GDM1 (cell line): ENCODE measurements around the gene ALPP.
"Not testable (repeated sequence)": the region's sequence is repeated elsewhere in the genome, so short reads cannot be mapped to it uniquely, and the experiment has no call there.

ENCODE experiments used
- DNase-seq: peaks from one replicate; lab custom pipeline; 2025; lab: John Stamatoyannopoulos, UW

Gene ALPP

GRCh38 chr2:232406556-232407310 is 28.2 kb downstream of the ALPP start, which contains the start of gene ALPG:
ALPG (plus strand) TSS chr2:232406844; CDS start chr2:232406895, 51 bp downstream.
- no peak for DNase-seq

- DNase-seq = not testable (repeated sequence)
These were observed 29.0 kb downstream of the ALPP start for GRCh38 chr2:232407428-232408150.

DNA sequence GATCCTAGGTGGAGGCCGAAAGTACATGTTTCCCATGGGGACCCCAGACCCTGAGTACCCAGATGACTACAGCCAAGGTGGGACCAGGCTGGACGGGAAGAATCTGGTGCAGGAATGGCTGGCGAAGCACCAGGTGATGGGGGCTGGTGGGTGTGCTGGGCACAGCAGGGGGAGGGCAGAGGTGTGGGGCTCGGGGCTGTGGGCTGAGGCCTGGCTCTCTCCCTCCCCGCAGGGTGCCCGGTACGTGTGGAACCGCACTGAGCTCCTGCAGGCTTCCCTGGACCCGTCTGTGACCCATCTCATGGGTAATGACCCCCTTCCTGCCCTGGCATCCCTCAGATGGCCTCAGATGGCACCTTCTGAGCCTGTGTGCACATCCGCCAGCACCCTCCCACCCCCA is 29.7 kb downstream of the ALPP start:
- not testable (repeated sequence) for DNase-seq

DNA sequence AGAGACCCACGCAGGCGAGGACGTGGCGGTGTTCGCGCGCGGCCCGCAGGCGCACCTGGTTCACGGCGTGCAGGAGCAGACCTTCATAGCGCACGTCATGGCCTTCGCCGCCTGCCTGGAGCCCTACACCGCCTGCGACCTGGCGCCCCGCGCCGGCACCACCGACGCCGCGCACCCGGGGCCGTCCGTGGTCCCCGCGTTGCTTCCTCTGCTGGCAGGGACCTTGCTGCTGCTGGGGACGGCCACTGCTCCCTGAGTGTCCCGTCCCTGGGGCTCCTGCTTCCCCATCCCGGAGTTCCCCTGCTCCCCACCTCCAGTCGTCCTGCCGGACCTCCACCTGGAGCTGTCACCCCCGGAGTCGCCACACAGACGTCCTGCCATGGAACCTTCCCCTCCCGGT is 31.1 kb downstream of the ALPP start:
- not testable (repeated sequence) for DNase-seq

DNA sequence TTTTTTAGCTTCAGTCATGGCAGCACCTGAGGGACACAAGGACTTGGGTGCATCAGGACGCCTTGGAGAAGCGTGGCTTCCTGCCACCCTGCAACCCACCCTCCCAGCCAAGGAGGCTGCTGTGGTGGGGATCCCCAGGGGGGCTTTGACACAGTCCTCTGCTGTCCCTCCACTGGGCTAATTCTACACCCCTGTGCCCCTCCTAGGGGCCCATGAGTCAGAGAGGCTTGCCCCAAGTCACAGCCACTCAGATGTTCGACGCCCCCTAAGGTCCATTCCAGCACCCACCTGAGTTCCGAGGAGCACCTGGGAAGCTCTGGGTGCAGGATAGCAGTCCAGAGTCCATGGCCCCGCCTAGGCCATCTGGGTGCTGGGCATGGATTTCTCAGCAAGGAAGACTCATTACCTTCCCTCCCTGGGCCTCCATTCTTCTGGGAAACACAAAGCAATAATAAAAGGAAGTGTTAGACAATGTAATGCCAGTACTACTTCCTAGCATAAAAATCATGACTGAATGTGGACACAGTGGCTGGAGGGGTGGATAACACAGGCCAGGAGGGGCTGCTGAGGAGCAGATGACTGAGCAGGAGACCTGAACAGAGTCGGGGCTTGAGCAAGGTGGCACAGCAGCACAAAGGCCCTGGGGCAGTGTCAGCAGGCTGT is 31.8 kb downstream of the ALPP start:
- DNase-seq = no peak

GRCh38 chr2:232411901-232412629 is 33.5 kb downstream of the ALPP start:
- DNase-seq = no peak

GRCh38 chr2:232412986-232413385 is 34.4 kb downstream of the ALPP start:
- no peak for DNase-seq

- DNase-seq = no peak
These were observed 36.7 kb downstream of the ALPP start for GRCh38 chr2:232415138-232415690.

DNA sequence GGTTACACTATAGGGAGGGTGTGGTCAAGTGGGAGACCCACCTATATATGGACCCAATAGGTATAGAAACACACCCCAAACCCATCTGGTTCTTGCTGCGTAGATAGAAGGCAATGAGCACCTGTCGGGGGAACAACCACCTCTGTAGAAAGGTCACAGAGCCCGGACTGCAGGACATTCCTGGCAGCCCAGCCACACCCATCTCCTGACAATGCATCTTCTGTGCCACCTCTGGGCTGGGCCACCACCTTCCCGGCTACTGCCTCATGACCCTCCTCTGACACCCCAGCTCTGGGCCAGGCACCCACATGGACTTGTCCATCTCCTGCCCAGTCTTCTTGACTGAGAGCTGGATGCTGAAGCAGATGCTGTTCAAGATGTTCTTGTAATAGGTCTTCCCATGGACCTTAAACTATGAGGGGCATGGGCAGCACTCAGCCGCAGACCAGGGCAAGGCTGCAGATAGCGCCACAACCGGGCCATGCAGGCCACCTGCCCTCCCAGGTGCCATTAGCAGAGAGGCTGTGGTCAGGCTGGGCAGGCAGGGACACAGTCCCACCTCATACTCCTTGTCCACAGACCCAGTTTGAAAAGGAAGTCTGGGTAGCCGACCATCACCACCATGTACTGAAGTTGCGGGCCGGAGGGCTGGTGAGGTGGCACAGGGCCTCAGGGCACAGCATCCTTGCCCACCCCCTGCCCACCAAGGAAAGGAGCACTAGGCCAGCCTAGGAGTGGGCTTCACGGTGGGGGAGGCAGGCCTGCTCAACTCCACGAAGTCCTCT is 37.4 kb downstream of the ALPP start:
- DNase-seq = no peak

GRCh38 chr2:232416521-232417470 is 38.2 kb downstream of the ALPP start:
- no peak for DNase-seq

DNA sequence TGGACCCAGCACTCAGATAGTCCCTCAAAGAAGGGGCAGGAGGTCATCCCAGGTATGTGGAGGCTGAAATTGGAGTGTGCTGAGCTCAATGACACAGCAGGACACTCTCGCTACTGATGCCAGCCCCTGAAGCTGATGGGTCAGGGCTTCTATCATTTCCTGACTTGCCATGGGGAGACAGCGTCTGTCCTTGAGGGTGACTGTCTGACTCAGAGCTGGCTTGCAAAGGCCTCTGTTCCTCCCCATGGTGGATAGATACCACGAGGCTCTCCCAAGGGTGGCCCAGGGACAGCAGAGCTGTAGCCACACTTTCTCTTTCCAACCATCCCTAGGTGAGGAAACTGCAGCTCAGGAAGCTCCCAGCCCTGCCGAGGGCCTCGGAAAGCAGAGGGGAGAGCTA is 38.9 kb downstream of the ALPP start:
- no peak for DNase-seq

GRCh38 chr2:232418056-232418455 is 39.5 kb downstream of the ALPP start:
- no peak for DNase-seq

- no peak for DNase-seq
These were observed 40.1 kb downstream of the ALPP start for GRCh38 chr2:232418466-232419244.

DNA sequence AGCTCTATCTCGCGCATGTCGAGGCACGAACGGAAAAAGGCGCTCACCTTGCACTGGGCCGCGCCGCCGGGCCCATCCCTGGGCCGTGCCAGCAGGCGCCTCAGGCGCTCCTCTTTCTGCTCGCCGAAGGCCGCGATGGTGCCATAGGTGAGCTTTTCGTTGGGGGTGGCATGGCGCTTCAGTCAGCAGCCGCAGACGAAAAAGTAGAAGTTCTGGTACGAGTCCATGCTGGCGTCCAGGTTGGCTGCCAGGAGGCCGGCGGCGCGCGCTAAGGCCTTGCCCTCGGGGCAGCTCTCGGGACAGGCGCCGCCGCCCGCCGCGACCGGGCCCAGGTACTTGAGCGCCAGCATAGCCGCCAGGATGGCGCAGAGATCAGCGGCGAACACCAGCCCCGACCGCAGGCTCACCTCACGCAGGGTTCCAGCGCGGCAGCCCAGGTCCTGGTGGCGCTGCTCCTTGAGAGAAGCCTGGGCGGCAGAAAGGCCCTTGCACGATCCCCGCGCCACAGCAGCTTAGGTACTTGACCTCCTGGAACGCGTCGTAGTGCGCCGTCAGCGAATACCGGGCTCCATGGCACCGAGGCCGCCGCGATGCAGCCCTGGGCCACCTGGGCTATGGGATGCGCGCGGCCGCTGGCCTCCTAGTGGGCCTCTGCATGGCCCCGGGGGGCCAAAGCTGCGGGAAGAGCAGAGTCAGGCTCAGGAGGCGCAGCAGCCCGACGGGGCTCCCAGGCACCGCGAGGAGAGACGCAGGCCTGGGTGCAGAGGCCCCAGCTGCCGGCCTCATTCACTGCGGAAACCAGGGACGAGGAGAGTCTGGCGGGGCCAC is 40.9 kb downstream of the ALPP start:
- no peak for DNase-seq

DNA sequence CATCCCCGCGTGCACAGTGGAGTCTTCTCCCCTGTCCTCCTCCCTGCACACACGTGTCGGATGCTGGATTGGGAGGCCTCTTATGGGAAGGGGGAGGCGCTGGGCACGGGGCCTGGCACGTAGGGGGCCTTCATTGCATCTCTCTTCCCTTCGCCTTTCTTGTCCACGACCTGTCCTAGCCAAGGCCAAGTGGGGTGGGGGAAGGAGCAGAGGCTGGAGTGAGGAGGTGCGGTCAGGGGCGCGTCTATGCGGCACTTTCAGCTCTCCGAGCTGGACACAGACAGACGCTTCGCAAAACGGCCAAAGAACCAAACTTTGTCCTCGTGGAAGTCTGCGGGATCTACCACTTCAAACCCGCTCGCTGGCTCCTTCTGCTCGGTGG is 41.5 kb downstream of the ALPP start:
- DNase-seq = no peak

DNA sequence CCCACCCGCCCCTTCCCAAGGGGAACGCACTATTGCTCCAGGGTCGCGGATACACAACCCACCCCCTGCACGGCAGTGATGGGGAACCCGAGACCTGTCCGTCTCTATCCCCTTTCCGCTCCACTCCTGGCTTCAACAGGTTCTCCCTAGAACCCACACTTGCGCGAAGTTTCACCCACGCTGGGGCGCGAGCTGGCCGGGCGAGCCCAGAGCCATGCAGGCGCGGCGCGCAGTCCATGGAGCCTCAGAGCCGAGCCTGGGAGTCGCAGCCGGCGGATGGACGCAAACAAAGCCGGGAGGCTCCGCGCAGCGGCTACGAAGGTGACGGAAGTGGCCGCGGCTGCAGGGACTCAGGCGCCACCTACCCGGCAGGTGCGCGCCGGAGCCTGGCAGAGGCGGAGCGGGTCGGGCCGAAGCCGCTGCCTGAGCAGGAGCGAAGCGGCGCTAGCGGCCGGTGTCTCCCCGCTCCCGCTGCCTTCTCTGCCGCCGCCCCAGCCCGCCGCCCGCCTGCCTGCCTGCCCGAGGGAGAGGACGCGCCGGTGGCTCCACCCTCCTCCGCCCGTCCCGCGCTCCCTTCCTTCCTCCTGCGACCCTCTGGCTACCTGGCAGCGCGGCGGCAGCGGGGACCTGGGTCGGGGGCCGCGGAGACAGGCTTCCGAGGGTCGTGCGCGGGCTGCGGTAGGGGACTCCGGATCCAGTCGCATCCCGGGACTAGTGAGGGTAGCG is 42.1 kb downstream of the ALPP start:
- DNase-seq = no peak

- no peak for DNase-seq
These were observed 42.7 kb downstream of the ALPP start for GRCh38 chr2:232421189-232421785.
